MG63 (cell line): Measurements from ENCODE around the gene LAMB3. TPM values are rescaled to one million over a fixed set of nuclear protein-coding genes. Genes with fewer than 3 reads are reported as not detected.

Experiments
- DNase-seq: peaks from one replicate; pipeline ENCODE4 v3.0.0-alpha.2; 2020
- H3K27me3 ChIP-seq: fragments of 250-450 bp; sonication (Bioruptor Pico); 2 replicates; pipeline ENCODE4 v1.5.1; 2020; ENCODE audit warnings: mild to moderate bottlenecking, moderate library complexity
- H3K36me3 ChIP-seq: fragments of 250-450 bp; sonication (Bioruptor Pico); 2 replicates; pipeline ENCODE4 v1.5.1; 2020; ENCODE audit warnings: mild to moderate bottlenecking, moderate library complexity
- H3K4me3 ChIP-seq: fragments of 250-450 bp; sonication (Bioruptor Pico); 2 replicates; pipeline ENCODE4 v1.5.1; 2020; ENCODE audit warnings: mild to moderate bottlenecking, moderate library complexity
- H3K9me3 ChIP-seq: fragments of 250-450 bp; sonication (Bioruptor Pico); 2 replicates; pipeline ENCODE4 v1.5.1; 2020; ENCODE audit warnings: mild to moderate bottlenecking, moderate library complexity
- total RNA-seq: library from RNA; depleted of rRNA; stranded (reverse); fragments of >200 nt; shearing (Covaris generic); gene quantifications from 2 replicates; pipeline ENCODE4 v1.2.3, GENCODE V29; 2014; ENCODE audit warnings: low replicate concordance

The LAMB3 gene
- total RNA-seq, 1 experiment from 2014 or later, result 4.7 TPM

DNA sequence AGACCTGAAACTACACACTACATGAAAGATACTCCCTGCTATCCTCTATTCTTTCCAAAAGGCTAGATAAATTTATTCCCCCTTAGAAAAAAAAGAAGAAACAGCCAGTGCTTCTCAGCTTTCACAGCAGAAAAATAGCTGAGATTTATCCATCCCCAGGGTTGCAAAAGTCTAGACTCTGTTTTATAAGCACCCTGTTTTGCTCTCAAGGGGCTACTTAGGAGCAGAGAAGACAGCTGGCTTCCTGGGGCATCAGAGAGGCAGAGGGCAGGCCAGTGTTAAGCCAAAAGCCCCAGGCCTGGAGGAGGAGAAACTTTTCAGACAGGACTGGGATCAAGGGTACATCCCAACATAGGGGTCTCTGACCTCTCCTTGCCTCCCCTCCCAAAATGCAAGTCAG lies 3.9 kb downstream of the LAMB3 start:
- no peak for DNase-seq
- H3K36me3 ChIP-seq, result no peaks in the 10 kb centered on the region
- H3K27me3 ChIP-seq, result no peaks in the 10 kb centered on the region
- H3K4me3 ChIP-seq, result no peak overlapping the region
- H3K9me3 ChIP-seq, result no peaks in the 10 kb centered on the region

- Histone ChIP-seq H3K4me3 (no peak overlapping the region), H3K36me3 (no peaks in the 10 kb centered on the region), H3K9me3 (no peaks in the 10 kb centered on the region), H3K27me3 (no peaks in the 10 kb centered on the region)
- no peak for DNase-seq
These were observed 5.1 kb downstream of the LAMB3 start for GRCh38 chr1:209647156-209647555.

DNA sequence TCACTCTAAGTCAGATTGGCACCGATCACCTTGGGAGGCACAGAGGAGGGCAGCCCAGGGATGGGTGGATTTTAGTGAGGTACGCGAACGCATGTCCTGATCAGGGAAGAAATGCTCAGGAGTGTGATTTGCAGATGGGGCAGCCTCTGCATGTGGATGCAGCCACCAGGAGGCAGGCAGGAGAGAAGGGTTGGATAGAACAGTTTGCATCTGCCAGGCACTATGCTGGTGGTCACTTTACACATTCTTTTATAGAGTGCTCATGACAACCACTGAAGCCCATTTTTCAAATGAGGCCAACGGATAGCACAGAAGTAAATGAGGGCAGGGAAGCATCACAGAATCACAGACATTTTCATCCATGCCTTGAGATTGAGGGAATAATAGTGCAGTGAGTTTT lies 5.7 kb downstream of the LAMB3 start:
- Histone ChIP-seq H3K4me3 (no peak overlapping the region), H3K9me3 (no peaks in the 10 kb centered on the region), H3K36me3 (no peaks in the 10 kb centered on the region), H3K27me3 (no peaks in the 10 kb centered on the region)
- no peak for DNase-seq

GRCh38 chr1:209645574-209646452 lies 6.4 kb downstream of the LAMB3 start:
- no peaks in the 10 kb centered on the region for H3K27me3 ChIP-seq
- no peak for DNase-seq
- no peaks in the 10 kb centered on the region for H3K9me3 ChIP-seq
- H3K4me3 ChIP-seq, result no peak overlapping the region
- no peaks in the 10 kb centered on the region for H3K36me3 ChIP-seq

DNA sequence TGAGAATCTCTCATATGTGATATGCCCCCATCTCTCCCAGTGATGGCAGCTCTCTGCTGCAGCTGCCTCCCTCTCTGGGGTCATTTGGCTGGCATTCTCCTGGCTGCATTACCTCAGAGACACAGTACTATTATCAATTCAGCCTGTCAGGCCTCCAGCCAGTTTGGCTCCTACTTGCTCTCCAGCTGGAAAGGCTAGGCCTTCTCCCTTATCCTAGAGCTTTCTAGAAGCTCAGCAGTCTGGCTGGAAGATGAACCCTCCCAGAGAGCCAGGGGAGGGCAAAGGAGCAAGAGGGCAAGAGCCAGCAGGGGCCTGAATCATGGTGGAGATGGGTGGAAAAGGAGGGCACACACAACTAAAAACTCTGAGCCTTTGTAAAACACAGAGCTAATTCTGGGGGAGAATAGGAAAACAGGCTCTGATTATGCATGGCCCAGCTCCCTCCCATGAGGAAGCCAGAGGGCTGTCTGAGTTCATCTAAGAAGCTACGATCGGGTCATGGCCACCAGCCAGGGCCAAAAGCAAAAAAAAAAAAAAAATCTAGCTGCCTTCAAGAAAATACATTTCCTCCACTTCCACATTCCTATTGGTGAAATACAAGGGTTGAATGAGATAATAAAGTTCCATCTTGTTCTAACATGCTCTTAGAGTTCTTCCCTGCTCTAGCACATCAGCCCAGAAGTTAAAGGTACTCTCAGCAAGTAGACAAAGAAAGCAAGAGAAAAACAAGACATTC lies 8.8 kb downstream of the LAMB3 start:
- Histone ChIP-seq H3K27me3 (no peaks in the 10 kb centered on the region), H3K4me3 (no peak overlapping the region), H3K36me3 (no peaks in the 10 kb centered on the region), H3K9me3 (no peaks in the 10 kb centered on the region)
- DNase-seq, result peak; percentile 39

- no peaks in the 10 kb centered on the region for H3K9me3 ChIP-seq
- H3K27me3 ChIP-seq, result no peaks in the 10 kb centered on the region
- no peaks in the 10 kb centered on the region for H3K36me3 ChIP-seq
- H3K4me3 ChIP-seq, result no peak overlapping the region
- DNase-seq, result no peak
These were observed 9.4 kb downstream of the LAMB3 start for GRCh38 chr1:209642816-209643215.

- no peak for DNase-seq
- Histone ChIP-seq H3K4me3 (no peak overlapping the region), H3K9me3 (no peaks in the 10 kb centered on the region), H3K27me3 (no peaks in the 10 kb centered on the region), H3K36me3 (no peaks in the 10 kb centered on the region)
These were observed 10.4 kb downstream of the LAMB3 start for GRCh38 chr1:209641832-209642172.

DNA sequence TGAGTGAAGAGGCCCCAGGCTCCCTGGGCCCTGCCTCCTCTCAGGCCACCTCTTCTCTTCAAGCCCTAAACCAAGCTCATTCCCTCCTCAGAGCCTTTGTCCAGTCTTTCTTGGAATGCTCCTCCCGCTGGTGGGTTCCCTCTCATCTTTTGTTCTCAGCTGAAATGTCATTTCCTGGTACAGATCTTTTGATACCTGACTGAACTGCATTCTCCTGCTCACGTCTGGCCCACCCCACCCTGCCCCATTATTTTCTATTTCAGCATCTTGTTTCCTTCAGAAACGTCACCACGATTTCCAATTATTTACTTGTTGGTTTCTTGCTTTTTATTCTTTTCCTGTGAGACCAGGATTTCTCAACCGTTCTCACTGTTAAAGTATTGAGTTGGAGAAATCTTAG lies 16.4 kb downstream of the LAMB3 start:
- Histone ChIP-seq H3K9me3 (no peaks in the 10 kb centered on the region), H3K4me3 (no peak overlapping the region), H3K36me3 (no peaks in the 10 kb centered on the region), H3K27me3 (no peaks in the 10 kb centered on the region)
- DNase-seq, result no peak

DNA sequence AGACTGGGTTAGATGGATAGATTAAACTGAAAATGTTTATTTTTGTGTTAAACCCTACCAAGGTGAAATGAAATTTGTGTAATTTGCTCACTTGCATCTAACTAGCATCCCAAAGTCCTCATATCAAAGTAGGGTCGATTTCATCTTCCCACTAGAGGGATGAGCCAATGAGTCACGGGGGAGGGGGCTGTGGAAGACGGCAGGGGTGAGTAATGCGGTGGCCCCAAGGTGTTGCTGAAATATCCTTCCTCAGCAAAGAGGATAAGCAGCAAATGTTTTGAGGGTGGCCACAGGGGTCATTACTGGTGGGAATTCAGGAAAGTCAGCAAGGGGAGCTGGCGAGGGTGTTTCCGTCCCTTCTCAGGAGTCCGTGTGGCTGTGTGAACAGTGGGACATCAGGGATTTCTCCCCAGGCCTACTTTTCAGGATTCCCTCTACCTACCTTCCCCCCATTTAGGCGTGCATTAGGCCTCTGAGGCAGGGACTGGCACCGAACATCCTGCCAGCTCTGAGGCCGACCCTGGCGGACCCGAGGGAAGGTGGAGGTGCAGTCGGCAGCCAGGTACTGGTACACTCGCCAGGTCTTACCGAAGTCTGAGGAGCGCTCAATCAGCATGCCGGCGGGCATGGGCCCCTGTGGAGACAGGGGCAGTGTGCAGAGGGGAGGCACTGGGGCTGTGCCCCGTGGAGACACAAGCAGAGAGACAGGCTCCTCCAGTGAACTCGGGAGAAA lies 18.1 kb downstream of the LAMB3 start:
- no peaks in the 10 kb centered on the region for H3K9me3 ChIP-seq
- H3K27me3 ChIP-seq, result no peaks in the 10 kb centered on the region
- H3K4me3 ChIP-seq, result no peak overlapping the region
- no peaks in the 10 kb centered on the region for H3K36me3 ChIP-seq
- DNase-seq, result no peak

- no peaks in the 10 kb centered on the region for H3K9me3 ChIP-seq
- H3K27me3 ChIP-seq, result no peaks in the 10 kb centered on the region
- DNase-seq, result no peak
- H3K4me3 ChIP-seq, result no peak overlapping the region
- H3K36me3 ChIP-seq, result no peaks in the 10 kb centered on the region
These were observed 18.8 kb downstream of the LAMB3 start for GRCh38 chr1:209633335-209633997.

- Histone ChIP-seq H3K27me3 (no peaks in the 10 kb centered on the region), H3K9me3 (no peaks in the 10 kb centered on the region), H3K4me3 (no peak overlapping the region), H3K36me3 (no peaks in the 10 kb centered on the region)
- no peak for DNase-seq
These were observed 21.6 kb downstream of the LAMB3 start for GRCh38 chr1:209630383-209631225.

DNA sequence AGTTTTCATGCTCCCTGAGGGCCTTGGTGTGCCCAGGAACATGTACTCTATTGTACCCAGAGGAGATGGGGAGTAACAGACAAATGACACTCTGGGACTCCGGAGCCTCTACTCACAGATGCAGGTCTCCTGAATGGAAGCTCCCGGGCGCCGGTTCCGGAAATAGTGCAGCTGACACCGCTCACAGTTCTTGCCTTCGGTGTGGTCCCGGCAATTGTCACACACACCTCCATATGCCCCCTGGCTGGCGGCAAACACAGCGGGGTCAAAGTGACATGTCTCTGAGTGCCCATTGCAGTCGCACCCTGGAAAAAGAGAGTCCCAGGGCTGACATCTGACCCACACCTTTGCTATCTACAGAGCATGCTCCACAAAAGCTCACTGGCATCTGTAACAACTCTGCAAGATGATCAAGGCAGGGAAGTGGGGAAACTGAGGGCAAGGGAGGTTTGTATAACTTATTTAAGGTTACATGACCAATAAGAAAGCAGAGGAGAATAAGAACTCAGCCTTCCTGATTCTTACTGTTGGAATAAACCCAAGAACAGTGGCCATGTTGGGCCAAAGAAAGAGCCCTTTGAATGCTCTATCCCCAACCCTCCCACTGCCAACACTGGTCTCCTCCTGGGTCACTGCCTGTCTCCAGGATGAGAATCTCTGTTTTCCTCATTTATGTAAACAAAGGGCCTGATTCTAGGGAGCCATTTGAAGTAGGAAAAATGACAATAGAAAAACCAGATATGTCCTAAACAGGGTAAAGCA lies 22.4 kb downstream of the LAMB3 start:
- DNase-seq, result no peak
- no peak overlapping the region for H3K4me3 ChIP-seq
- no peaks in the 10 kb centered on the region for H3K27me3 ChIP-seq

DNA sequence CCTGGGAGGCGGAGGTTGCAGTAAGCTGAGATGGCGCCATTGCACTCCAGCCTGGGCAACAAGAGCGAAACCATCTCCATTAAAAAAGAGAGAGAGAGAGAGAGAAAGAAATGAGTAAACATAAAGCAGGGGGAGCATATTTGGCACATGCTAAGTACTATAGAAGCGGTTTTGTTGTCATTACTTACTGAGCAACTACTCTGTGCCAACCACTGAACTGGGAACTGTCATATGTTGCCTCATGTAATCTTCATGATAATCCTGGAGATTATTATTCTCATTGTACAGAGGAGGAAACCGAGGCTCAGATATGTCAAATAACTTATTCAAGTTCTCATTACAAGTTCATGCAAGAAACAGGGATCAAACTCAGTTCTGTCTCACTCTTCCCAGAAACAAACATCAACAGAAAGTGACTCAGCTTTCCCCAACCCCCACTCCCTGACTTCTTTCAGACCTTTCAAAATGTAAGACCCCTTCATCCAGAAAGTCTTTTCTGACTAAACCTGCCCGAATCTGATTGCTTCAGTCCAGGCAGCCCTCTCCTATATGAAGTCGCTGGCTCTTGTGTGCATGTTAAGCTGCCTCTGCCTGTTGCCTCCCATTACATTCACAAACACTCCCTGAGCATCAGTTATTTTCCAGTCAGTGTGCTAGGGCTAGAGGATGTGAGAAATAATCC lies 23.5 kb downstream of the LAMB3 start:
- DNase-seq, result no peak
- no peaks in the 10 kb centered on the region for H3K9me3 ChIP-seq
- H3K4me3 ChIP-seq, result no peak overlapping the region
- H3K27me3 ChIP-seq, result no peaks in the 10 kb centered on the region
- H3K36me3 ChIP-seq, result no peaks in the 10 kb centered on the region

More for the DNA sequence above, 22.4 kb downstream of the LAMB3 start:
- Histone ChIP-seq H3K9me3 (no peaks in the 10 kb centered on the region), H3K36me3 (no peaks in the 10 kb centered on the region)

- Histone ChIP-seq H3K27me3 (no peaks in the 10 kb centered on the region), H3K9me3 (no peaks in the 10 kb centered on the region), H3K36me3 (no peaks in the 10 kb centered on the region), H3K4me3 (no peak overlapping the region)
- DNase-seq, result peak; percentile 75
These were observed 24.5 kb downstream of the LAMB3 start for GRCh38 chr1:209627732-209628196.
